T-helper 2 cell treated with Interferon-gamma antibody and Interleukin-4, amounts not matched to agents 100 ng/mL and 5 ng/mL, for 36 hours (primary cell): ENCODE measurements around the gene ANKRD34A. TPM values are rescaled to one million over a fixed set of nuclear protein-coding genes. Genes with fewer than 3 reads are reported as not detected.
"Not testable (repeated sequence)": the region's sequence is repeated elsewhere in the genome, so short reads cannot be mapped to it uniquely, and the experiment has no call there.

Source experiments
- intact Hi-C: fragments of 100-400 bp; cut with micrococcal nuclease; formaldehyde crosslinking; loops from one replicate; pipeline ENCODE4 v1.15.1; 2023
- total RNA-seq: library from RNA; stranded (reverse); gene quantifications from 2 replicates; pipeline ENCODE4 v1.2.3, GENCODE V29; 2022

The ANKRD34A gene
- total RNA-seq, 1 donor from 2014 or later: 1.3 TPM

DNA sequence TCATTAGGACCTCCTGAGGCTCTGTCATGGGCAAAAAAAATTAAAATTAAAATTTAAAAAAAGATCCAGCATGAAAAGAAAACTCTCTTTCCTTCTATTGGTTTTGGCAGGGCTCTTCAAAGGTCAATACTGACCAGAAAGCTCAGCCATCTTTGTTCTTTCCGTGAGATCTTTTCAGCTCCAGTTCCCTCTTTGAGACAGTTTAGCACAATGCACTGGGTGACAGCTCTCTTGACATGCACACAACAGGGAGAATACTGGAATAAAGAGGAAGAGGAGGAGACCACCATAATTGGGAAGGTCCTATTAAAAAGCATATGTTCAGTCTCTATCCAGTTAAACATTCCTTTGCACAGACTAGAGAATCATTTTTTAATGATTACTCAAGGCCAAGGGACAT is 12.8 kb downstream of the ANKRD34A start:
- intact Hi-C loops: no loop called here

DNA sequence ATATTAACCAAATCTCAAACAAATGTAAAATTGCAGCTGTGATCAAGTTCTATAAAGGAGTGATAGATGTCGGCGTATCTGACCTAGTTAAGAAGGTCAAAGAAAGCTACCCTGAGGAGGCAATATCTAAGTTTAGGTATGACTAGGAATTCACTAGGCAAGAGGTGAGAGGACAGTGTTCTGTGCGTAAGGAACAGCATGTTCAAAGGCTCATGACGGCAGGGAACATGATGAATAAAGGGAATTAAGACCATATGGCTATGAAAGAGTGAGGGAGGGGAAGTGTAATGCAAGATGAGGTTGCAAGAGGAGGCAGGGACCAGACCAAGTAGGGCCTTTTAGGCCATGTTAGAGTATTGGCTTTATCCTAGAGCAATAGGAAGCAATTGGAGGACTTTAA is 15.2 kb downstream of the ANKRD34A start:
- intact Hi-C loops: no loop called here

- intact Hi-C loops: no loop called here
Measured at GRCh38 chr1:145947551-145947950, 16.8 kb downstream of the ANKRD34A start.

GRCh38 chr1:145946477-145946986 is 17.8 kb downstream of the ANKRD34A start:
- intact Hi-C loops: no loop called here

DNA sequence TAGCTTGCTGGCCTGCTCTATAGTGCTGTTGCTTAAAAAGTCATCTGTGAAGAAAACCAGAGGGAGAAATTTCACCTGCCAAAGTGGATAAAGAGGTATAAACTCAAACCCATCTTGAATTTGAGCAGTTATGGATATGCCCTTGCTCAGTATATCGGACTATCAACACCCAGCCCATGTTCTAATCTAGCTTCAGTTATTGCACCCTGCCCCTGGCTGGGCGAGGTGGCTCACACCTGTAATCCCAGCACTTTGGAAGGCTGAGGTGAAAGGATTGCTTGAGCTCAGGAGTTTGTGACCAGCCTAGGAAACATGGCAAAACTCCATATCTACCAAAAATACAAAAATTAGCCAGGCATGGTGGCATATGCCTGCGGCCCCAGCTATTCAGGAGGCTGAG is 19.8 kb downstream of the ANKRD34A start:
- intact Hi-C loops: no loop called here

GRCh38 chr1:145942871-145943270 is 21.5 kb downstream of the ANKRD34A start:
- intact Hi-C loops: no loop called here

DNA sequence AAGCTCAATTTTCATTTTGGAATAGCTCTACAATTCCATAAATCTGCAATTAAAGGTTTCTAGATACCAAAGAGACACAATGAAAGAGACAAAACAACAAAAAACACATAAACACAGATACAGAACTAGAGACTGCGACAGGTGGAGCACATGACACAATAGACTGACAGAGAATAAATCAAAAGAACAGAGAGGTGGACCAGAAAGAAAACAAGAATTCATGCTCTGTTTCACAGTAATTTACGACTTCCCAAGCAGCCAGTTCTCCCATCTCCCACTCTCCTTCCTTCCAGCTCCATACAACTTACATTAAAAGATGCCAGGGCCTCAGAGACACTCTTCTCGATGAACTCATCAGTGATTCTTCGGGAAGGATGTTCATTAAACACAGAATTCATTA is 22.0 kb downstream of the ANKRD34A start:
- intact Hi-C loops: no loop called here

DNA sequence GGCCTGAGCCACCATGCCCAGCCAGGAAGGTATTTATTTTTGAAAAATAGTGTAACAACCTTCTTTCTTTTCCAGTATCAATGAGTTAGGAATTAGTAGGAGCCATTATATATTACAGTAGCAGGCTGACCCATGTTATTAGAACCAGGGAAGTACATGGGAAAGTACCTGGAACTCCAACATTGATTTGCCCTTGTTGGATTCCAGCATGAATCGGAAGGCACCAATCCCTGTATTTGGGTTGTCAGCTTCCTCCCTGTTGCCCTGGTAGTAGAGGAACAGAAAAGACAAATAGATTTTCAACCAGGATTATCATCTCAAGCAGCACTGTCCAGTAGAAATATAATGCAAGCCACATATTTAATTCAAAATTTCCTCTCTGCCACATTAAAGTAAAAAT is 26.9 kb downstream of the ANKRD34A start:
- intact Hi-C loops: no loop called here

DNA sequence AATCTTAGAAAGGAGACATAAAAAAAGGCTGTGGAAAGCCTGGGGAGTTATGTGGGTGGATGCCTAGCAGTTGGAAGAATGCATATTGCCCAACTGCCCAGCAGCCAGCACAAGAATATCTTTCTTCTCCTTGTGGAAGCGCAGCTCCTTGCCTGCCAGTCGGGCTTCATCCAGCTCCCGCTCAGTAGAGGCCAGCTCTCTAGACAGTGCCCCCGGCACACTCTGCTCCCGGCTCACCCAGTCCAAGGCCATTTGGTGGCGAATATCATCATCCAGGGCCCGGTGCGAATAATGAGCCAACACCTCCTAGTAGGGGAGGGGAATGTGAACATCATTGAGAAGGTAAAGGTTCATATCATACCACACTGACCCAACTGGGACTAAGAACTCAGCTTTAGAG is 28.1 kb downstream of the ANKRD34A start:
- intact Hi-C loops: no loop called here

DNA sequence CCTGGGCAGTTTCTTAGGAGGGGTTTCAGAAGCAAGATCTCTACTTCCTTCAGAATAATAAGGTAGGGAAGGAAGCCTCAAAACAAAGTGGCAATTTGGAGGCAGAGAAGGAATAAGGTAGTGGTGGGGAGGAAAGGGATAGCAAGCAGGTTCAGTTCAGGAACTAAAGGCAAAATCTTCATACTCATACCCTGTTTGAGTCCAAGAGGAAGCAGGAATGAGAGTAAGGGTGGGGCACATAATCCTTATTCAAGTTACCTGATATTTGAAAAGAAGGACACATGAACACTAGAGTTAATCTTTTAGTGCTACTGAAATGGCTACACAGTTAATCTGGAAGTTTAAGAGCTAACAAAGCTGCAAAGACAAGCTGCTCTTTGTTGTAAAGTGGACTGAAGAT is 28.7 kb downstream of the ANKRD34A start:
- intact Hi-C loops: no loop called here

DNA sequence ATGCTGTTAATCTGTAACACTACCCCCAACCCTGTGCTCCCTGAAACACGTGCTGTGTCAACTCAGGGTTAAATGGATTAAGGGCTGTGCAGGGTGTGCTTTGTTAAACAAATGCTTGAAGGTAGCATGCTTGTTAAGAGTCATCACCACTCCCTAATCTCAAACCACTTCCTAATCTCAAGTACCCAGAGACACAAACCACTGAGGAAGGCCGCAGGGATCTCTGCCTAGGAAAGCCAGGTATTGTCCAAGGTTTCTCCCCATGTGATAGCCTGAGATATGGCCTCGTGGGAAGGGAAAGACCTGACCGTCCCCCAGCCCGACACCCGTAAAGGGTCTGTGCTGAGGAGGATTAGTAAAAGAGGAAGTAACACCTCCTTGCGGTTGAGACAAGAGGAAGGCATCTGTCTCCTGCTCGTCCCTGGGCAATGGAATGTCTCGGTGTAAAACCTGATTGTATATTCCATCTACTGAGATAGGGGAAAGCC is 31.8 kb downstream of the ANKRD34A start:
- intact Hi-C loops: not testable (repeated sequence)

GRCh38 chr1:145927916-145928643 is 36.3 kb downstream of the ANKRD34A start:
- intact Hi-C loops: loop anchor here (1.0 to 2.0 kb wide), 6 partner anchors 10 to 109 kb away; partner anchors contain the start of genes ANKRD34A, LIX1L, PEX11B and PIAS3

- intact Hi-C loops: loop anchor here (1.0 to 2.0 kb wide), 6 partner anchors 9 to 110 kb away; partner anchors contain the start of genes ANKRD34A, LIX1L, PEX11B and PIAS3
Measured at GRCh38 chr1:145927063-145927886, 37.1 kb downstream of the ANKRD34A start, which contains the start of gene RBM8A. TSS of gene RBM8A (minus strand) at chr1:145927484. CDS start at chr1:145927426, 58 bp downstream.

DNA sequence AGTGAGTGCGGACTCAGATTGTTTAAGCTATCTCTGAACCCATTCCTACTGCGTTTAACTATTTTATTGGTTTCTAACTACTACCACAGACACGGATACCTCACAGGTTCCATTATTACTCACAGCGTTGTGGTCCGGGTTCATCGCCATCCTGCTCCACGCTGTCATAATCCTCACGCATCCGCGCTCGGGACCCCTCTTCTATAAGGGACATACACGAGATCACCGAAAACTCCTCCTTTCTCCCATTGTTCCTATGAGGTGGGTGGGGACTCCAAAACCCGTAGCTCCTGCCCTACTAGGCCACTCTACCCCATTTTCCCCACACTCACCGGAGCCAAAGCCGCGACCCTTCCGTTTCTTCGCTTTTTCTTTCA is 37.7 kb downstream of the ANKRD34A start:
- intact Hi-C loops: loop anchor here (1.0 to 2.0 kb wide), 6 partner anchors 8 to 111 kb away; partner anchors contain the start of genes ANKRD34A, LIX1L, PEX11B and PIAS3

DNA sequence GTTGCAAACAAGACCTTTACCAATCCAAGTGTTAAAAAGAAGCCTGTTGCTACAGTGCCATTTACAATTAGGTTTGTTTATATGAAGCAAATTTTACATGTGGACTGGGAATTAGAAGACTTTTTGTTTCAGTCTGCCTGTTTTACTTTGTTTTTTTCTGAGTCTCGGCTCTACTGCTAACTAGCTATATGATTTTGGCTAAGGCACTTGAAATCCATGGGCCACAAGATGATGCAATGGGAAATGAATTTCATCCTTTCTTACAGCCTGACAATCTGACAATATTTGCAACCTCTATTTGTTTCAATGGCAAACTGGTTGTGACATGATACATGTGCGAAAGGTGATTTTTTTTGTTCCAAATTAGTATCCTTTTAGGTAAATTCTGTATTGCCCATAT is 42.1 kb downstream of the ANKRD34A start:
- intact Hi-C loops: no loop called here

GRCh38 chr1:145920297-145920696 is 44.1 kb downstream of the ANKRD34A start:
- intact Hi-C loops: not testable (repeated sequence)

- intact Hi-C loops: loop anchor here (1.0 to 2.0 kb wide), 5 partner anchors 8 to 78 kb away; partner anchors contain the start of genes ANKRD35, PIAS3, RBM8A and TXNIP
Measured at GRCh38 chr1:145918992-145919939, 45.1 kb downstream of the ANKRD34A start.

DNA sequence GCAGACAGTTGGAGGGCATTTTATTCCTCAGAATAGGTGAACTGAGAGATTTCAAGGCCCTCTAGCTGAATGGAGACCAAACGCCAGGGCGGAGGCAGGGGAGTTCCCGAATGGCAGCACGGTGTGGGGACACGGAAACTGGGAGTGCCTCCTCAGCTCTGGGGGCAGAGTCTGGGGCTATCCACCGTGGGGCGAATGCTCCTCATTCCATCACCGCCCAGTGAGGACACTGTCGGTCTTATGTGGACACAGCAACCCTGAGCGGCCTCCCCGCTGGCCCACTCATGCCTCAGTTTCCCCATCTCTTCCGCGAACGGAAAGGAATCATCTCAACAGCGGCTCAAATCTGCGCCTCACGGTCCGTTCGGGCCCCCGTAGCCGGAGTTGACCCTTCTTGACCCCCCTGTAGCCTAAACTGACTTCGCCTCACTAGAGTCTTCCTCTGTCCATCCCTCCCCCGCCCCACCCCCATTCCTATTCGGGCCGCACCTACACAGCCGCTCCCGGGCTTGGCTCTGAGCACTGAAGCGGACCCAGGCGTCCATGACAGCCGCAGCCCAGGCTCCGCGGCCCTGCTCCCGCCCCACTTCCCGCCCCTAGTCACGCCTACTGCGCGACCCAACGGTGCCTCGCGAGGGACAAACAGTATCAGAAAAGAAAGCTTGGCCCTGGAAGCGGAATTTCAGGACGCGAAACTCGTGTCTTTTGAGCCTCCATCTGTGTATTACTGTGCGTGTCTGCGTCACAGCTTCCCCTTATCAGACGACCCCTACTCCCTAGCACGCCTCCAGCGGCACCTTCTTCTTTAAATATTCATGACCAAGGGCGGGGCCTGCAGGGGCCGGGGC is 46.0 kb downstream of the ANKRD34A start, which contains the start of gene PEX11B:
Gene PEX11B (minus strand): TSS at position 574 of the 848 bp plus-strand sequence. CDS start 29 bp downstream, at position 545.
- intact Hi-C loops: loop anchor here (1.0 to 2.0 kb wide), 5 partner anchors 9 to 78 kb away; partner anchors contain the start of genes ANKRD35, PIAS3, RBM8A and TXNIP

- intact Hi-C loops: no loop called here
Measured at GRCh38 chr1:145917595-145917994, 46.8 kb downstream of the ANKRD34A start.
